GM19395 (cell line): ENCODE measurements around the gene C2CD4C.
"Not testable (repeated sequence)": the region's sequence is repeated elsewhere in the genome, so short reads cannot be mapped to it uniquely, and the experiment has no call there.

Source experiments
- ATAC-seq: cut with Tn5 transposase; IDR thresholded peaks from one replicate; pipeline ENCODE4 v1.9.1; 2021; ENCODE audit warnings: mild to moderate bottlenecking, moderate library complexity; ENCODE audit not compliant: unreplicated experiment

The C2CD4C gene

DNA sequence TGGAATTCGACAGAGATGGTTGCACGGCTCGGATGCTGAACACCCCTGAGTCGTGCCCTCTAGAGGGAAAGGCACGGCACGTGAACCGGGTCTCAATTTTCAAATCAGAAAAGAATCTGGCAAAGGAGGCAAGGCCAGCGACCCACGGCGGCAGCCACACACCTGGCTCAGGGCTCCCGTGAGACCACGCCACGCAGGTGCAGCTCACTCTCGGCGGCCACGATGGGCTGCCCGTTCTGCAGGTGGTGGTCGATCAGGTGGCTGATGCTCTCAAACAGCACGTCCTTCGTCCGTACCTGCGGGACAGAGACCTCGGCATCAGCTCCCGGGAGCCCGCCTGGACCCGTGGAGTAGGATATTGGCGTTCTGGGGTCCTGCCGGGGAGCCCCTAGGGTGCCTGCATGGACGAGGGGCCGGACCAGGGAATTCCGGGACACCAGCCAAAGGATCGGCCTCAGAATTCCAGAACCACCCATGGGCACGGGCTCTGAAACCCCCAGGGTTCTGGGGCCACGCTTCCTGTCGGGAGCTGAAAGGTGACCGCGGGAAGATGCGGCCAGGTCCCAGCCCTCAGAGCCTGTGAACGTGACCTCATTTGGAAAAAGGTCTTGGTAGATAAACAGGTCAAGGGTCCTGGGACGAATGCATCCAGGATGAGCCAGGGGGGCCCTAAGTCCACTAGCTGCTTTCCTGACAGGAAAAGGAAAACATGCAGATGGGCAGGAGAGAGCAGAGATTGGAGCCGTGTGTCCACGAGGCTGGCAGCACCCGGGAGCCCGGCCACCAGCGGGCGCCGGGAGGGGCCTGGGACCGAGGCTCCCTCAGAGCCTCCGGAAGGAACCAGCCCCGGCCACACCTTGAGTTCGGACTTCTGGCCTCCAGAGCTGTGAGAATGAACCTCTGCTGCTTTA lies 10.1 kb upstream of the C2CD4C start:
- no peak for ATAC-seq

DNA sequence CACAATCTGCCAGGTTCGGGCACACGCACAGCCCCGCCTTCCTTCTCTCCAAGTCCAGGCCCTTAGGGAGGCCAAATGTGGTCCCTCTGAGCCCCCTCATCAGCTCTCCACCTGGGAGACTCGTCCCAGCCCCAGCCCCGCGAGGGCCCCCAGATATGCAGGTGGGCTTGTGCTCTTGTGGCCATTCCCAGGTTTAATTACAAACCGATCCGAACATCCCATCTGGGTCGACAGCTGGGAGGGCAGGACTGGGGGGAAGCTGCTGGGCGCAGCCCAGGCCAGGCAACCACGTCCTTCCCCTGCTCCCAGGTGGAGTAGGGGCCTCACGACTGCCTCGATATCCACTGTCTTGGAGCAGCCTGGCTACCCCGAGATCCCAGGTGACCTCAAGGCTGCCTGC lies 7.5 kb upstream of the C2CD4C start:
- ATAC-seq = no peak

DNA sequence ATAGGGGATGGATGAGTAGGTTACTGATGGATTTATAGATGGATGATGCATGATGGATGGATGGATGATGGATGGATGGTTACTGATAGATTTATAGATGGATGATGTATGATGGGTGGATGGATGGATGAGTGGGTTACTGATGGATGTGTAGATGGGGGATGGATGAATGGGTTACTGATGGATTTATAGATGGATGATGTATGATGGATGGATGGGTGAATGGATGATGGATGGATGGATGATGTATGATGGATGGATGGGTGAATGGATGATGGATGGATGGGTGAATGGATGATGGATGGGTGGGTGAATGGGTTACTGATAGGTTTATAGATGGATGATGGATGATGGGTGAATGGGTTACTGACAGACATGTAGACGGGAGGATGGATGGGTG lies 6.3 kb upstream of the C2CD4C start:
- ATAC-seq = no peak

DNA sequence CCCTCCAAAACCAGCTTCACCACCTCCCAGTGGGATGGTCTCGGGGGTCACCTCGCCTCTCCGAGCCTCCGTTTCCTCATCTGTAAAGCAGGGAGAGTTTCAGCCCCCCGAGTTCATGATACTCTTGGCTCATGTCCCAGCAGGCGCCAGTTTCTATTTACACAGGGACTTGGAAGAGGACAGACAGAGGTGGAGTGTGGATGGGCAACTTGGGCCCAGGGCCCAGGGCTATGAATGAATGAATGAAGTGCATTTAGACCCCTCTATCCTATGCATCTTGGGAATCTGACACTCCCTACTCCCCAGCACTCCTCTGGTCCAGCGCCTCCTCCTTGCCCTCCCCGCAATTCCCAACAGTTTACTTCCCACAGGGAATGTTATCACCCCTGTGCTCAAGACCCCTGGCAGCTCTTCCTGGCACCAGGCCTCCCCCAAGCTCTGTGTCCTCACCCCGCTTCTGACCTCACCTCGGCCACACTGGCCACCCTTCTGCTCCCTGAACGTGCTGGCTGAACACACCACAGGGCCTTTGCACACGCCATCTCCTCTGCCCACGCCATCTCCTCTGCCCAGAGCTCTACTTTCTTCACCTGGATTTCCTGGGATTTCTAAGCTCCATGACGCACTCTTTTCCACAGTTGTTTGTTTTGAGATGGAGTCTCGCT lies 4.9 kb upstream of the C2CD4C start:
- ATAC-seq = no peak

DNA sequence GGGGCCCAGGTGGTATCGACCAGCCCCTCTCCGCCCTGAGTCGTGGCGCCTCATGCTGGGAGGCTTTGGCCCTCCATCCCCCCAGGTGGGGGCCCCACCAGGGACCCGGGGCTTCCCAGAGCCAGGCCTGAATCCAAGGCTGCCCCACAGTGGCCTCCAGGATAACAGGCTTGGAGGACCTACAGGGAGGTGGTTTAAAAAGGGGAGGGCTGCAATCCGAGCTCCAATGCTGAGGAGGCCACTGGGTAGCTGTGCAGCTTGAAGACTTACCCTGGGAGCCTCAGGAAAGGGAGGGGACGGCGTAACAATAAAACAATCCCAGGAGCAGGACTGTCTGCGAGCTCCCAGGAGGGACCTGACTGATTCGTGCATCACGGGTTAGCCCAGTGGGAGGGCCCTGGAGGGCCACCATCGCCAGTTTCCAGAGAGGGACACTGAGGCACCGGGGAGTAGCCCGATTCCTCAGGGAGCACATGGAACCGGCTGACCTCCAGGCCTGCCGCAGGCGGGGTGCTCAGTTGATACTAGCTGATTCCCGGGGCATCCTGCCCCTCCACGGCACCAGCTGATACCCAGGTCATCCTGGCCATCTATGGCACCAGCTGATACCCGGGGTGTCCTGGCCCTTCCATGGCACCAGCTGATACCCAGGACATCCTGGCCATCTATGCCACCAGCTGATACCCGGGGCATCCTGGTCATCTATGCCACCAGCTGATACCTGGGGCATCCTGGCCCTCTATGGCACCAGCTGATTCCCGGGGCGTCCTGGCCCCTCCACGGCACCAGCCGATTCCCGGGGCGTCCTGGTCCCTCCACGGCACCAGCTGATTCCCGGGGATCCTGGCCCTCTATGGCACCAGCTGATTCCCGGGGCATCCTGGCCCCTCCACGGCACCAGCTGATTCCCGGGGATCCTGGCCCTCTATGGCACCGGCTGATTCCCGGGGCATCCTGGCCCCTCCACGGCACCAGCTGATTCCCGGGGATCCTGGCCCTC lies 3.7 kb upstream of the C2CD4C start:
- no peak for ATAC-seq

DNA sequence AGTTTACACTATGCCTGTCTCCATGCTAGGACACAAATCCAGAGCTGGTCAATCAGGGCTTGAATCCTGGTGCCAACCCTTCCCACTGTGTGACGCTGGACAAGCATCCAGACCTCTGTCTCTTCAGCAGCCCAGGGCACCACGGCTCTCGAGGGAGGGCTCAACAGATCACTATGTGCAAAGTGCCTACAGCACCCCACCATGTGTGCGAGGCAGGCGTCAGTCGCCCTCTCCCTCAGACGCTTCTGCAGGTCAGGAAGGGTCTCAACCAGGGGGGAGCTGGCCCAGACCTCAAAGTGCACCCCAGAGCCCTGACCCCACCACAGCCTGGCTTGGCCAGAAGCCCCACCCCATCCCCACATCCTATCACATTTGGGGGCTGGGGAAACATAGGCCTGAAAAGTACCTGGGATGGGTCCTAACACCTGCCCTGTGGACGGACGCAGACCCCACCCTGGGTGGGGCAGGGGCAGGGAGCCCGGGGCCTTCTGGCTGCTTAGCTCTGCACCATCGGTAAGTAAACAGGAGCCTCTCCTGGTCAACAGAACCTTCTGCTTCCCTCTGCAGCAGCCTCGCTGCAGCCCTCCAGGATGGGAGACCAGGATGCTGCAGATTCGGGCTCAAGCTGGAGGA lies 2.9 kb upstream of the C2CD4C start:
- no peak for ATAC-seq

DNA sequence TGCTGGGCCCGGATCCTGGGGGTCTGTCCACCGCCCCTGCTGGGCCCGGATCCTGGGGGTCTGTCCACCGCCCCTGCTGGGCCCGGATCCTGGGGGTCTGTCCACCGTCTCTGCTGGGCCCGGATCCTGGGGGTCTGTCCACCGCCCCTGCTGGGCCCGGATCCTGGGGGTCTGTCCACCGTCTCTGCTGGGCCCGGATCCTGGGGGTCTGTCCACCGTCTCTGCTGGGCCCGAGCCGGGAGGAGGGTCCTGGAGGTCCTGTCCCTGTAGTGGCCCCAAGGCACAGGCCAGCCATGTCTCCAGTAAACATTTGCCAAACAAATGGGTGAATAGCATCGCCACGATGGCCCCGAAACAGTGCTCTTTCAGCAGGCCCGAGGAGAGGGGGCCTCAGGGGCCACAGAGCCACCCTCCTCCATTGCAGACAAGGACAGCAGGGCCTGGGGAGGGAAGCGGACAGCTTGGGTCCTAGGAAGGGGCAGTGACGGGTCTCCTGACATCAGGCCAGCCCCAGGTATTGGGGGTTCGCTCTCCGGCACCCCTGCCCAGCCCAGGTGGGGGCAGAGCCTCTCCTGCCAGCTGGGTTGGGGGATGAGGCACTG lies 2.3 kb upstream of the C2CD4C start:
- ATAC-seq = not testable (repeated sequence)

DNA sequence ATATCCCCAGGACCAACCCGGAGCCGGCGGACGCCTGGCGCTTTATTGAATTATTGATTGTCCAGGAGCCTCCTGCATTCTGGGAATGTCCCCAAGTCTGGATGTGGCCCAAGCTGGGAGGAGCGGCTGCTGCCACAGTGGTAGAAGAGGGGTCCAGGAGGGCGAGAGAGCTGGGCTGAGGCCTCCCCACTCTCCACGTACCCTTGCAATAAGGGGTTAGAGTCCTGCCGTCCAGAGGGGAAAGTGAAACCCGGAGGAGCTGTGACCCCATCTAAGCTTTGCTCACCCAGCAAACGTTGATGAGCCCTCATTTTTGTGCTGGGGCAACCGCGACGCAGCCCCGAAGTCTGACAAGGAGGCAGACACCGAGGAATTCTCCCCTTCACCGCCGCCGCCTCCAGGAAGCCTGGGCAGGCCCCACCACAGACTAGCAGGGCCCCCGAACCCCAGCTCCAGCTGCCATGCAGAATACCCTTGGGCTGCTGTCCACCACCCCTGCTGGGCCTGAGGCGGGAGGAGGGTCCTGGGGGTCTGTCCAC lies 1.4 kb upstream of the C2CD4C start:
- no peak for ATAC-seq

DNA sequence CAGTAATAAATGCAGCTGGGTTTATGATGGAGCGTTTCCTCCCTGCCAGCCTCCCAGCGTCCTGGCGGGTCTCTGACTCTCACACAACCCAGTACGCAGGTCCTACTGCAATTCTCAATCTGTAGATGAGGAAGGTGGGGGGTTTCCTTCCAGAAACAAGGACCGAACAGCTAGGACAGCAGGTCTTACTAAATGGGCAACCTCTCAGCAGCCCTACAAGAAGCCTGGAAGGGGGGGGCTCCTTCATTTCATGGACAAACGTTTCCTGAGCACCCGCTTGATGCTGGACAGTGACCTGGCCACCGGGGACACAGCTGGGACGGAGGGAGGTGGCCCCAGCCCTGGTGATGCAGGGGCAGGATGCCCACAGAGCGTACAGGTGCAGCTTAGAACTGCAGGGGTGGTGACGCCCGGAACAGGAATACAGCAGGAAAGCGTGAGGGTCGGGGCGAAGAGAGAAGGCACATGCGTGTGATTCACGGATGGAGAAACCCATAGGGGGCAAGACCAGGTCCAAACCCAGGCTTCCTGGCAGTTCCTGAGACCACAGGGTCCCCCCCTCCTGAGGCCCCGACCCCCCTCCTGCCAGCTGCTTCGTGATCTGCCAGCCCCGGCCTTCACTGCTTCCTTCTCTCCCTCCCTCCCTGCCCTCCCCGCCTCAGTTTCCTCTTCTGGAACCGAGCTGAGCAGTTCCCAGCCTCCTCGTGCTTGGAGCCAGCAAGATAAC lies 732 bp upstream of the C2CD4C start:
- no peak for ATAC-seq

DNA sequence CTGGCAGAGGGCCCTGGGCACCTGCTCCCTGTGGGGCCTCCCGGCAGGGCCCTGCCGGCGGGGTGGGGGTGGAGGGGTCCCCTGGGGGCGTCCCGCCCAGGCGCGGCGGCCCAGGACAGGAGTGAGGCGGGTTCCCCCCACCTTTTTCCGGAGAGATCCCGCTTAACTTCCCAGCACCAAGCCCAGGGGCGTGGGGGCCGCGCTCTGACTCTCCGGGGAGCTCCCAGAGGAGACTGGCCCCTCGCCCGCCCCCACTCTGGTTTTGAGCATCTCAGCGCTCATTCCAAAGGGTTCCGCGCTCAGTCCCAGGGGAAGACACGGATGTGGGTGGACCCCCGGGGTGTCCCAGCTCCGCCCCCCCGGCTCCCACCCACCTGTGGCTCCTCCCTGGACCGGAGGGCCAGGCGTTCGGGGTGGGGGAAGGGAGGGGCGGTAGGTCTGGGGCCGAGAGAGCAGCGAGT lies 476 bp downstream of the C2CD4C start:
- no peak for ATAC-seq

DNA sequence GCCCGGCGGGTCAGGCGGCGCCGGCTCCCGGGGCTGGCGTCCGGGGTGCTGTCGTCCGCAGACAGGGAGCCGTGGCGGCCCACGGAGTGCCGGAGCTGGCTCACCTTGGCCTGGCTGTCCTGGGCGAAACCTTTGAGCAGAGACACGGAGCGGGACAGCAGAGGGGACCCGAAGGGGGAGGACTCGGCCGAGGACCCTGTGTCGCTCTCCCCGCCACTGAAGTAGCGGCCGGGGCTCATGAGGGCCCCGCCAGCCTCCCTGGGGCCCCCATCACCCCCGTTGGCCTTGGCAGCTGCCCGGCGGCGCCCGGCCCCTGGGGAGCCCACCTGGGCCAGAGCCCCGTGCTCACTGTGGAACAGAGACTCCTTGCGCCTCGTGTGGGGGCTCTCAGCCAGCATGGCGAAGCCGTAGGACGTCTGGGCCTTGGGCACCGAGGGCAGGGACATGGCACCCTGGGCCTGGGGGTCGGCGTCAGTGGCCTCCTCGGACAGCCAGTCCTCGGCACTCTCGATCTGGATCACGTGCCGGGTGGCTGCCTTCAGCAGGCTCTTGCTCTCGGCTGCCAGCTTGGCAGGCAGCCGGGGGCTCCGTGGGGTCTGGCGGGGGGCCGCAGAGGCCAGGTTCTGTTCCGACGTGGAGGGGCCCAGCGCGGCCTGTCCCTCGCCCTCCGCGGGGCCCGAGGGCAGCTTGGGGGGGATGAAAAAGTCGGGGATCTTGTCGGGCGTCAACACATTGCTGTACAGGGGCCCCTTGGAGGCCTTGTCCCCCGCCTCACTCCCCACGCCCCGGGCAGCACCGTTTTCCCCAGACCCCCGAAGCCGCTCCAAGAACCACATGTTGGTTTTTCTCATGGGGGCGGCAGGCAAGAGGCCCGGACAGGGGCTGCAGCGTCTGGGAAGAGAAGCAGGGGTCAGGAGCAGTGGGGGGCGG lies 1.2 kb downstream of the C2CD4C start:
- ATAC-seq = no peak

DNA sequence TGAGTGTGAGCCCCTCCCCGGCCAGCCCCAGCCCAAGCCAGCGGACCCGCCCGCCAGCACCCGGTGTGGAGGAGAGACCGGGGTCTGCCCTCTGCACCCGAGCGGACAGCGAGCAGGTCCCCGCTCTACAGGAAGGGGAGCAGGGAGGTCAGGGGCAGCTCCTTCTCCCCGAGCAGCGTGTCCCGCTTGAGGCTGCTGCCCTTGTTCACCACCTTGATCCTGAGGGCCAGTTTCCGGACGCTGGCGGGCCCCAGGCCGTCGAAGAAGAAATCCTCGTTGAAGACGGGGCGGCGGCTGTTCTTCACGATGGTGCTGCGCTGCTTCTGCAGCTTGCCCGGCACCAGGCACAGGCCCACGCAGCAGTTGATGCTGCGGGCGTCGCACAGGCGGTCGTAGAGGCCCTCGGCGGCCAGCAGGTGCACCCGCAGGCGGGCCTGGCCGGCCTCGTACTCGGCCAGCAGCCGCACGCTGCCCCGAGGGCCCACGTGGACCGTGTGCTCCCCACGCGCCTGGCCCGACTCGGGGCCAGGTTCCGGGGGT lies 1.9 kb downstream of the C2CD4C start:
- ATAC-seq = no peak

DNA sequence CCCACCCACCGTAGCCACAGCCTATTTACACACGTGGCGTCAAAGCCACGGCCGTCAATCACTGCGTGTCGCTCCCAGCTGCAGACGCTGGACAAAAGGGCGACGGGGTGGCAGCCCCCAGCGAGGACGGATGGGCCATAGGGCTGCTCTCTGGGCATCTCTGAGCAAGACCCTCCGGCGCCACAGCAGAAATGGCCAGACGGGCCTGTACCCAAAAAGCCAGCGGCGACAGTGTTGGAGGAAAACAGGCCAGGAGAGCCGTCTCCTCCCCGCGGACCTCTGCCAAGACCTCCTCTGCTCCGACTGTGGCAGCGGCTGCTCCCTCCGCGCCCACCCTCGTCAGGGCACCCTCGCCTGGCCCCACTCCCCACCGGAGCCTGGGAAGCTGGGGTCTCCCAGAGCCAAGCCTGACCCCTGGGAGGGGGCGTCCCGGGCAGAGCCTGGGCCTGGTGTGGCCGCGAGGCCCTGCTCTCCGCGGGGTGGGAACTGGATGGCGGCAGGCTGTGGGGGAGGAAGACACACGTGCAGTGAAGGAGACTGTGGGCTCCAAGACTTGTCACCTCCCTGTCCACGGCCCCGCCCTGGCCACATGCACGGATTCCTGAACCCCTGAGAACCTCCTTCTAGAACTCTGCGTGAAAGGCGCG lies 2.7 kb downstream of the C2CD4C start:
- ATAC-seq = no peak

DNA sequence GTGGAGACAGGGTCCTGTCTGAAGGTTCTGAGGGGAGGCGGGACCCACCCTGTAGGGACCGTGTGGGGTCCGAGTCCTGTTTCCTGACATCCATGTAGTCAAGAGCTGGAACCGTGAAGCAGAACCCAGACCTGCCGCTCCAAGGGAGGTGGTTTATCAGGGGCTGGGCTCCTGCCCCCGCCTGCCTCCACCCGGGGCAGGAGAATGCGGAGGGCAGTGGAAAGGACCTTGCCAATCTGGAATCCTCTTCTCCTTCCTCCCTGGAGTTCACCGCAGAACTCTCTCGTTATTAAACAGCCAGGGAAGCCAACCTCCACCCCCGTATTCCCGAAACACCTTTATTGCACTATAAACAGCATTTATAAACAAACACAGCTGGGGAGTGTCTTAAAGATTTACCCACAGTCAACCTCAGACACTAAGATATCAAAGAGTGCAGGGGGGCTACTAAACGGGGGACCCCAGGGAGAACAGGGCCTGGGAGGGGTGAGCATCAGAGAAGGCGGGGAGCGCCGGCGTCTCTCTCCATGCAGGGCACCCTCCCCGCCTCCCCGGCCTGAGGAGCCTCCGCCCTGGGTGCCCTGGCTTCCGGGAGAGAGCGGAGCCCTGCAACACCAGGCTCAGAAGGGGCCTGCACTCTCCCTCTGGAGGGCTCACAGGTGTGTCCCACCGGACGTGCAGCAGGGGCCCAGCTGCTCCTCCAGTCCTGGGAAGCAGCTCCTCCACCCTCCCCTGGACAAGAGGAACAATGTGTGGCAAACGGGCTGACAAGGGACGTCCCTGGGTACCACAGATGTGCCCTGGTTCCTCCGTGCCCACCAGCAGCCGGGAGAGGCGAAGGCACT lies 3.6 kb downstream of the C2CD4C start:
- no peak for ATAC-seq

DNA sequence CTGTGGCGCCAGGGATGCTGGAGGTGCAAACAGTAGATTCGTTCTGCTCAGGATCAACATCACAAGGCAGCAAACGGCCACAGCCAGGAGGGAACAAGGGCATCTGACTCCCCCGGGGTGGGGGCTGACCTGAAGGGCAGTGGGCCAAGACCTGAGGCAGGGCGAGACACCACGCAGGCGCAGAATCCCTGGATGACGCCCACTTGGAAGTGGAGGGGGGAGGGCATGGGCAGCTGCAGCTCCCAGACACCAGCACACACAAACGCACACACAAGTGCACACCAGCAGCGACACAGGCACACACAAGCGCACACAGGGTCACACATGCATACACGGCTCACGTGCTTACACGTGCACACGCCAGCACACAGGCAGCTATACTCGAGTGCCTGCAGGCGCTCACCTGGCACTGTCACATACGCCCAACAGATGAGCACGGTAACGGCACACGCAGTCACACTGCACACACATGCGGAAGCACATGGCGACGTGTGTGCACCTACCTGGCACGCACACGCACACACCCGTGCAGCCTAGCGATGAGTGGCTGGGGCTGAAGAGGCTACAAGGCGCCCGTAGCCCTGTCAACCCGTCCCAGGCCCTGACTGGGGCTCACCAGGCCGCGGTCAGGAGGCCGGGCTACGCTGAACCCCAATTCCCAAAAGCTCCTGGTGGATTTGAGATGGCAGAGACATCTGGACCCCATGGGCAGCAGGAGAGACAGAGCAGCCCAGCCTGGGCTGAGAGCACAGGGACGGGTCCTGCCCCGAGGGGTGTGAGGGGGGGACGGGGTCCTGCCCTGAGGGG lies 5.5 kb downstream of the C2CD4C start:
- ATAC-seq = no peak

DNA sequence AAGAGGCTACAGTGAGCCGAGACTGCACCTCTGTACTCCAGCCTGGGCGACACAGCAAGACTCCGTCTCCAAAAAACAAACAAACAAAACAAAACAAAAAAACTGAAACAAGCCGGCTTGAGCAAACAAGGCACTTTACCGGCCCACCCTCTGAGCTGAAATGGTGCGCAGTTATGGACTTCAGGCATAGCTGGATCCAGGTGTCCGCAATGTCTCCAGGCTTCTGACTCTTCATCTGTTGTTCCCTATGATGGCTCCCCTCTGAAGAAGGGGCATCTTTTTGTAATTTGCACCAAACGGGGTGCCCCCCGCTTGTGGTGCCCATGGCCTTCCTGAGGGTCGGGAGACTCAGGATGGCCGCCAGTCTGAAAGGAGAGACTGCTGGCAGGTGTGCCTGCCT lies 6.2 kb downstream of the C2CD4C start:
- no peak for ATAC-seq
